Caco-2 (cell line): Measurements from ENCODE around the gene B3GNT9. TPM values are rescaled to one million over a fixed set of nuclear protein-coding genes. Genes with fewer than 3 reads are reported as not detected.
A peak's percentile ranks its signal among the peaks of the same experiment; 100 is the strongest.

ENCODE experiments used
- BruUV-seq: library from RNA; stranded (reverse); fragments of 400-500 nt; replicated peaks from 2 replicates; lab custom pipeline; 2021; lab: Mats Ljungman, UMichigan
- CTCF ChIA-PET: fragments of 300-600 bp; sonication (Branson Sonifier 250); formaldehyde crosslinking; loops from one replicate; lab custom pipeline; 2022; ENCODE audit warnings: antibody characterized with exemption; lab: Charles Lee
- POLR2A ChIA-PET: fragments of 300-600 bp; sonication (Branson Sonifier 250); formaldehyde crosslinking; loops from one replicate; lab custom pipeline; 2022; ENCODE audit warnings: antibody characterized with exemption; lab: Charles Lee
- DNase-seq, 2 experiments: peaks; one replicate each; pipeline versions ENCODE4 v3.0.0 to v3.0.0-alpha.2; 2020 to 2022
- H3K27me3 ChIP-seq: replicated peaks from 2 replicates; pipeline ENCODE4 v1.6.0; 2011; ENCODE audit warnings: low read length; ENCODE audit not compliant: control insufficient read depth, insufficient read depth
- H3K36me3 ChIP-seq: 2 replicates; pipeline ENCODE4 v1.5.1; 2011; ENCODE audit warnings: low read length; ENCODE audit not compliant: control insufficient read depth, insufficient read depth
- H3K4me1 ChIP-seq: fragments of 250-450 bp; sonication (Bioruptor Pico); 2 replicates; pipeline ENCODE4 v1.5.1; 2020; ENCODE audit warnings: mild to moderate bottlenecking
- H3K4me3 ChIP-seq: 2 replicates; pipeline ENCODE4 v1.5.1; 2011; ENCODE audit warnings: low read depth, mild to moderate bottlenecking, control low read depth, low read length
- H3K9me3 ChIP-seq: fragments of 250-450 bp; sonication (Bioruptor Pico); 2 replicates; pipeline ENCODE4 v1.5.1; 2020; ENCODE audit warnings: mild to moderate bottlenecking, moderate library complexity
- H3K27ac Mint-ChIP-seq: one replicate; pipeline ENCODE4 v1.8.0; 2022; ENCODE audit warnings: mixed read lengths; ENCODE audit not compliant: unreplicated experiment
- H3K27me3 Mint-ChIP-seq: one replicate; pipeline ENCODE4 v1.8.0; 2022; ENCODE audit warnings: mixed read lengths; ENCODE audit not compliant: insufficient read depth, unreplicated experiment
- H3K36me3 Mint-ChIP-seq: one replicate; pipeline ENCODE4 v1.8.0; 2022; ENCODE audit warnings: mild to moderate bottlenecking, mixed read lengths; ENCODE audit not compliant: insufficient read depth, unreplicated experiment
- H3K4me1 Mint-ChIP-seq: one replicate; pipeline ENCODE4 v1.8.0; 2022; ENCODE audit warnings: low read depth, mixed read lengths; ENCODE audit not compliant: unreplicated experiment
- H3K4me3 Mint-ChIP-seq: one replicate; pipeline ENCODE4 v1.8.0; 2022; ENCODE audit warnings: mild to moderate bottlenecking, moderate library complexity, mixed read lengths; ENCODE audit not compliant: unreplicated experiment
- H3K9me3 Mint-ChIP-seq: one replicate; pipeline ENCODE4 v1.8.0; 2022; ENCODE audit warnings: mixed read lengths; ENCODE audit not compliant: unreplicated experiment
- CTCF ChIP-seq, 2 experiments: fragments of 200-600 bp in 1 of 2; IDR thresholded peaks; 1 replicate in 1 of 2; 2 replicates in 1 of 2; pipeline versions ENCODE4 v1.5.1 to v1.8.0; 2011 to 2022; ENCODE audit warnings: antibody characterized with exemption in 1 of 2, control low read depth in 1 of 2, inconsistent platforms in 1 of 2, low read depth in 1 of 2, low read length in 1 of 2, mild to moderate bottlenecking in 1 of 2, moderate library complexity in 1 of 2; ENCODE audit not compliant: insufficient read depth in 1 of 2, severe bottlenecking in 1 of 2, unreplicated experiment in 1 of 2
- intact Hi-C: fragments of 100-400 bp; cut with micrococcal nuclease; formaldehyde crosslinking; loops from one replicate; pipeline ENCODE4 v1.10.0; 2022; ENCODE audit not compliant: unreplicated experiment
- total RNA-seq: library from RNA; stranded (reverse); gene quantifications from 2 replicates; pipeline ENCODE4 v1.2.3, GENCODE V29; 2022

B3GNT9 gene
- total RNA-seq, 1 experiment from 2014 or later = 11.6 TPM

GRCh38 chr16:67155295-67156142 is 4.7 kb upstream of the B3GNT9 start:
- Mint-ChIP-seq H3K9me3 (no peaks in the 10 kb centered on the region), H3K36me3 (peaks cover 16% of the 10 kb centered on the region), H3K27me3 (no peaks in the 10 kb centered on the region), H3K4me1 (peaks cover 6% of the 10 kb centered on the region), H3K4me3 (no peak overlapping the region), H3K27ac (no peak overlapping the region)
- ChIA-PET CTCF (interaction anchor here (0.5 to 1.5 kb wide), 30 partner anchors 10 to 282 kb away, joined by 3 to 57 read pairs (median 4); partner anchors contain the start of genes CBFB, CES3, FHOD1 and MATCAP1), POLR2A (interaction anchor here (1.0 to 1.1 kb wide), 2 partner anchors 15 to 138 kb away, joined by 4 to 6 read pairs; partner anchors contain the start of gene NOL3)
- peaks cover 4% of the 10 kb centered on the region for H3K4me1 ChIP-seq
- no peaks in the 10 kb centered on the region for H3K36me3 ChIP-seq
- BruUV-seq = no TSS peak
- H3K4me3 ChIP-seq = no peak overlapping the region; the same call in 1 of the 2 replicates
- intact Hi-C loops = loop anchor here (1.0 kb wide), 1 partner anchor 137 kb away; no protein-coding TSS in a partner anchor
- H3K27me3 ChIP-seq = no peaks in the 10 kb centered on the region
- DNase-seq = peak; percentile 51 to 87
- peak; percentile 86 to 92 for TF ChIP-seq CTCF (IDR thresholded peaks at IDR 0.05; ENCODE audit: insufficient read depth in 1 of 2, low read depth in 1 of 2, low read length in 1 of 2, severe bottlenecking in 1 of 2, unreplicated experiment in 1 of 2)
- no peaks in the 10 kb centered on the region for H3K9me3 ChIP-seq

- POLR2A ChIA-PET = interaction anchor here (1.0 to 1.1 kb wide), 2 partner anchors 16 to 137 kb away, joined by 4 to 6 read pairs; partner anchors contain the start of gene NOL3
- DNase-seq = peak in 1 of 2 experiments; percentile 30
Observed at GRCh38 chr16:67154578-67155294, 3.9 kb upstream of the B3GNT9 start.

More at GRCh38 chr16:67154578-67155294, 3.9 kb upstream of the B3GNT9 start:
- H3K36me3 Mint-ChIP-seq = peaks cover 14% of the 10 kb centered on the region
- Histone ChIP-seq H3K4me1 (peaks cover 4% of the 10 kb centered on the region), H3K4me3 (no peak overlapping the region; the same call in 1 of the 2 replicates), H3K36me3 (no peaks in the 10 kb centered on the region), H3K27me3 (no peaks in the 10 kb centered on the region), H3K9me3 (no peaks in the 10 kb centered on the region)
- intact Hi-C loops = loop anchor here (1.0 kb wide), 1 partner anchor 136 kb away; no protein-coding TSS in a partner anchor
- CTCF ChIA-PET = interaction anchor here (0.5 to 2.8 kb wide), 30 partner anchors 9 to 282 kb away, joined by 3 to 57 read pairs (median 5); partner anchors contain the start of genes CBFB, CES3, FHOD1 and MATCAP1
- H3K27ac Mint-ChIP-seq = no peak overlapping the region
- TF ChIP-seq CTCF (IDR thresholded peaks at IDR 0.05; ENCODE audit: insufficient read depth in 1 of 2, low read depth in 1 of 2, low read length in 1 of 2, severe bottlenecking in 1 of 2, unreplicated experiment in 1 of 2) = no peak
- no TSS peak for BruUV-seq
- H3K27me3 Mint-ChIP-seq = no peaks in the 10 kb centered on the region
- H3K9me3 Mint-ChIP-seq = no peaks in the 10 kb centered on the region
- H3K4me3 Mint-ChIP-seq = no peak overlapping the region
- H3K4me1 Mint-ChIP-seq = peaks cover 6% of the 10 kb centered on the region
